ENCODE measurements around the gene PACS1. TPM values are rescaled to one million over a fixed set of nuclear protein-coding genes. Genes with fewer than 3 reads are reported as not detected.

PACS1 gene
- total RNA-seq, 1 experiment from 2014 or later = 100 TPM

DNA sequence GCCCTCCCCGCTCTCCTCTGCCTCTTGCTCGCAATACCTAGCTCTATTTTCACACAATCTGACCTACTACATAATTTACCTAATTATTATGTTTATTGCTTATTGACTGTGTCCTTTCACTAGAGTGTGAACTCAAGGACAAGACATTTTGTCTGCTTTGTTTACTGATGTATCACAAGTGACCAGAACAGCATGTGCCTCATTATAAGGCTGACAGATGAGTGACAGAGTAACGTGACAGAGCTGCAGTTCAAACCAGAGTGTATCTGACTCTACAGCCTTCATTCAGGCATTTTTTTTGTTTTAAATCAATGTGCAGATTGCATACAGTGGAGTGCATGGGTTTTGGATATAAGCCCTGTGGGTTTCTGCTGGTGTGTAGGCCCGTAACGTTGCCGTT is 116.4 kb downstream of the PACS1 start:
- no peak overlapping the region for H3K27ac ChIP-seq
- TF ChIP-seq EZH2 (IDR thresholded peaks at IDR 0.05; ENCODE audit: low read depth) (no peak), CTCF (conservative IDR thresholded peaks at IDR 0.05) (no peak)
- CTCF ChIA-PET = no interaction called here
- H2AFZ ChIP-seq = no peak overlapping the region
- BruUV-seq (replicated peaks) = no TSS peak
- H3F3A ChIP-seq (ENCODE audit: insufficient read depth, low read depth) = peaks cover 15% of the 10 kb centered on the region
- H3K4me2 ChIP-seq = no peak overlapping the region
- no peaks in the 10 kb centered on the region for H3K9me3 ChIP-seq (ENCODE audit: insufficient read depth, low read depth)
- no peak for DNase-seq
- no peaks in the 10 kb centered on the region for H3K27me3 ChIP-seq (ENCODE audit: insufficient read depth, low read depth)
- 0 out of 2 replicates have a peak, but pooled peaks cover 3% of the 10 kb centered on the region for H4K20me1 ChIP-seq (ENCODE audit: insufficient read depth)
- POLR2A ChIA-PET (ENCODE audit: unreplicated experiment) = interaction anchor here (0.6 kb wide), 1 partner anchor 1017 kb away, joined by 9 read pairs; no protein-coding TSS in a partner anchor
- no peaks in the 10 kb centered on the region for H3K79me2 ChIP-seq (ENCODE audit: low read depth)
- no peaks in the 10 kb centered on the region for H3K9me2 ChIP-seq (ENCODE audit: insufficient read depth)
- H3K36me3 ChIP-seq (ENCODE audit: low read depth) = no peaks in the 10 kb centered on the region
- H3K4me3 ChIP-seq = no peak overlapping the region
- intact Hi-C loops (cut with micrococcal nuclease; ENCODE audit: unreplicated experiment) = no loop called here
- peaks cover 14% of the 10 kb centered on the region for H3K4me1 ChIP-seq (replicated peaks; ENCODE audit: insufficient read depth)

- no peak for TF ChIP-seq EZH2 (IDR thresholded peaks at IDR 0.05; ENCODE audit: low read depth)
- TF ChIP-seq CTCF (conservative IDR thresholded peaks at IDR 0.05) = no peak
- no peak overlapping the region for H3K4me3 ChIP-seq
- no peaks in the 10 kb centered on the region for H3K27me3 ChIP-seq (ENCODE audit: insufficient read depth, low read depth)
- no peak overlapping the region for H3K4me2 ChIP-seq
- H2AFZ ChIP-seq = no peak overlapping the region
- no peaks in the 10 kb centered on the region for H3K36me3 ChIP-seq (ENCODE audit: low read depth)
- POLR2A ChIA-PET (ENCODE audit: unreplicated experiment) = no interaction called here
- no peak for DNase-seq
- peaks cover 19% of the 10 kb centered on the region for H3K4me1 ChIP-seq (replicated peaks; ENCODE audit: insufficient read depth)
- CTCF ChIA-PET = interaction anchor here (0.6 kb wide), 1 partner anchor 38 kb away, joined by 3 read pairs; no protein-coding TSS in a partner anchor
- H3F3A ChIP-seq (ENCODE audit: insufficient read depth, low read depth) = peaks cover 11% of the 10 kb centered on the region
- H4K20me1 ChIP-seq (ENCODE audit: insufficient read depth) = no peaks in the 10 kb centered on the region
- no peak overlapping the region for H3K27ac ChIP-seq
- no peaks in the 10 kb centered on the region; the same call in 1 of the 2 replicates for H3K79me2 ChIP-seq (ENCODE audit: low read depth)
- no peaks in the 10 kb centered on the region for H3K9me3 ChIP-seq (ENCODE audit: insufficient read depth, low read depth)
- H3K9me2 ChIP-seq (ENCODE audit: insufficient read depth) = no peaks in the 10 kb centered on the region
- intact Hi-C loops (cut with micrococcal nuclease; ENCODE audit: unreplicated experiment) = no loop called here
- no TSS peak for BruUV-seq (replicated peaks)
These were observed 117.4 kb downstream of the PACS1 start for GRCh38 chr11:66187453-66187852.

DNA sequence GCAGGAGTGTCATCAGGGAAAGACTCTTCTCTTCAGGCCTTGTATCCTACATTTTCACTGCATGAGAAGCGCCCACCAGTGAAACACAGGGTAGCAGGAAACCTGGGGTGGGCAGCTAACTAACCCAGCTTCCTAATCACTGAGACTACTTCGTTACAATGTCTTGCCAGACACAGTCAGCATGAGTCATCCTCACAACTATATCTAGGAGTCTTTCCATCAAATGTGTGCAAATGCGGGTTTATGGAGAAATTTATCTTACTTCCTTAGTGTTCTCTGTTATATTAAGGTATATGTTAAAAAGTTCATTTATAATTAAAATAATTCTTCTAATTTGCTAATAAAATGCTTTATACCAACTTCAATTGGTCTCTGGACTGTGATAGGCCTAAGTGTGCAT is 118.5 kb downstream of the PACS1 start:
- Histone ChIP-seq H3K9me3 (ENCODE audit: insufficient read depth, low read depth) (no peaks in the 10 kb centered on the region), H2AFZ (no peak overlapping the region), H3K79me2 (ENCODE audit: low read depth) (no peaks in the 10 kb centered on the region; the same call in 1 of the 2 replicates), H3K9me2 (ENCODE audit: insufficient read depth) (no peaks in the 10 kb centered on the region), H3K36me3 (ENCODE audit: low read depth) (no peaks in the 10 kb centered on the region), H3K27ac (no peak overlapping the region), H3K27me3 (ENCODE audit: insufficient read depth, low read depth) (no peaks in the 10 kb centered on the region), H3K4me2 (no peak overlapping the region), H4K20me1 (ENCODE audit: insufficient read depth) (no peaks in the 10 kb centered on the region), H3K4me1 (replicated peaks; ENCODE audit: insufficient read depth) (peaks cover 19% of the 10 kb centered on the region), H3K4me3 (no peak overlapping the region), H3F3A (ENCODE audit: insufficient read depth, low read depth) (peaks cover 4% of the 10 kb centered on the region)
- TF ChIP-seq CTCF (conservative IDR thresholded peaks at IDR 0.05) (no peak), EZH2 (IDR thresholded peaks at IDR 0.05; ENCODE audit: low read depth) (no peak)
- intact Hi-C loops (cut with micrococcal nuclease; ENCODE audit: unreplicated experiment) = no loop called here
- ChIA-PET POLR2A (ENCODE audit: unreplicated experiment) (interaction anchor here (0.6 kb wide), 2 partner anchors 160 to 555 kb away, joined by 3 to 9 read pairs; no protein-coding TSS in a partner anchor), CTCF (no interaction called here)
- no peak for DNase-seq
- BruUV-seq (replicated peaks) = no TSS peak
